ENCODE measurements around the gene FUT3. TPM values are rescaled to one million over a fixed set of nuclear protein-coding genes. Genes with fewer than 3 reads are reported as not detected.

Gene FUT3
- total RNA-seq, 1 experiment from 2014 or later = 0.34 TPM

- intact Hi-C loops (cut with micrococcal nuclease; ENCODE audit: unreplicated experiment) = no loop called here
- H3K36me3 ChIP-seq (ENCODE audit: control insufficient read depth, insufficient read depth, low read length) = no peaks in the 10 kb centered on the region
- no peak overlapping the region for H3K27ac Mint-ChIP-seq (ENCODE audit: unreplicated experiment)
- no peaks in the 10 kb centered on the region for H3K9me3 Mint-ChIP-seq (ENCODE audit: unreplicated experiment)
- H3K27me3 Mint-ChIP-seq (ENCODE audit: insufficient read depth, unreplicated experiment) = no peaks in the 10 kb centered on the region
- TF ChIP-seq, protein P1, sequence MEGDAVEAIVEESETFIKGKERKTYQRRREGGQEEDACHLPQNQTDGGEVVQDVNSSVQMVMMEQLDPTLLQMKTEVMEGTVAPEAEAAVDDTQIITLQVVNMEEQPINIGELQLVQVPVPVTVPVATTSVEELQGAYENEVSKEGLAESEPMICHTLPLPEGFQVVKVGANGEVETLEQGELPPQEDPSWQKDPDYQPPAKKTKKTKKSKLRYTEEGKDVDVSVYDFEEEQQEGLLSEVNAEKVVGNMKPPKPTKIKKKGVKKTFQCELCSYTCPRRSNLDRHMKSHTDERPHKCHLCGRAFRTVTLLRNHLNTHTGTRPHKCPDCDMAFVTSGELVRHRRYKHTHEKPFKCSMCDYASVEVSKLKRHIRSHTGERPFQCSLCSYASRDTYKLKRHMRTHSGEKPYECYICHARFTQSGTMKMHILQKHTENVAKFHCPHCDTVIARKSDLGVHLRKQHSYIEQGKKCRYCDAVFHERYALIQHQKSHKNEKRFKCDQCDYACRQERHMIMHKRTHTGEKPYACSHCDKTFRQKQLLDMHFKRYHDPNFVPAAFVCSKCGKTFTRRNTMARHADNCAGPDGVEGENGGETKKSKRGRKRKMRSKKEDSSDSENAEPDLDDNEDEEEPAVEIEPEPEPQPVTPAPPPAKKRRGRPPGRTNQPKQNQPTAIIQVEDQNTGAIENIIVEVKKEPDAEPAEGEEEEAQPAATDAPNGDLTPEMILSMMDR (IDR thresholded peaks at IDR 0.05; ENCODE audit: insufficient read depth in 1 of 2, low read depth in 1 of 2, low read length in 1 of 2, severe bottlenecking in 1 of 2, unreplicated experiment in 1 of 2) = no peak
- POLR2A ChIA-PET = no interaction called here
- peaks cover 4% of the 10 kb centered on the region for H3K4me1 Mint-ChIP-seq (ENCODE audit: low read depth, unreplicated experiment)
- H3K9me3 ChIP-seq = no peaks in the 10 kb centered on the region
- H3K27me3 ChIP-seq (replicated peaks; ENCODE audit: control insufficient read depth, insufficient read depth, low read length) = no peaks in the 10 kb centered on the region
- H3K4me3 ChIP-seq (ENCODE audit: low read depth, low read length) = no peak overlapping the region
- no peak overlapping the region for H3K4me3 Mint-ChIP-seq (ENCODE audit: unreplicated experiment)
- no peak for DNase-seq
- BruUV-seq (replicated peaks) = no TSS peak
- peaks cover 12% of the 10 kb centered on the region for H3K36me3 Mint-ChIP-seq (ENCODE audit: insufficient read depth, unreplicated experiment)
- CTCF ChIA-PET = no interaction called here
- peaks cover 4% of the 10 kb centered on the region; the same call in 1 of the 2 replicates for H3K4me1 ChIP-seq
These were observed 19.2 kb downstream of the FUT3 start for GRCh38 chr19:5832061-5832460.

DNA sequence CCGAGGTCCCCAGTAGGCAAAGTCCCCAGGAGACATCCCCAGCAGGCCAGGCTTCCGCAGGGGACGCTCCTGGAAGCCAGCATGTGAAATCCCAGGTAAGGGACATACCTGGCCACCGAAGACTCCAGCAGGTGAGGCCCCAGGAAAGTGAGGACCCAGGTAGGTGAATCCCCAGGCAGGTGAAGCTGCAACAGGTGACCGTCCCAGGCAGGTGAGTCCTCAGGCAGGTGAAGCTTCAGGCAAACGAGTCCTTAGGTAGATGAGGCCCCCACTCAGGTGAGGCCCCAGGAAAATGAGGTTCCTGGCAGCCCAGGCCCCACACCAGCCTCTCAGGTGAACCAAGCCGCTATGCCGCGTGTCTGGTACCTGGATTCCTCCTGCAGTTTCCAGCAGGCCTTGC is 20.1 kb downstream of the FUT3 start:
- Mint-ChIP-seq H3K36me3 (ENCODE audit: insufficient read depth, unreplicated experiment) (peaks cover 12% of the 10 kb centered on the region), H3K4me1 (ENCODE audit: low read depth, unreplicated experiment) (peaks cover 7% of the 10 kb centered on the region), H3K4me3 (ENCODE audit: unreplicated experiment) (no peak overlapping the region), H3K27ac (ENCODE audit: unreplicated experiment) (no peak overlapping the region), H3K9me3 (ENCODE audit: unreplicated experiment) (no peaks in the 10 kb centered on the region), H3K27me3 (ENCODE audit: insufficient read depth, unreplicated experiment) (no peaks in the 10 kb centered on the region)
- Histone ChIP-seq H3K4me1 (peaks cover 5% of the 10 kb centered on the region; the same call in 1 of the 2 replicates), H3K9me3 (no peaks in the 10 kb centered on the region), H3K36me3 (ENCODE audit: control insufficient read depth, insufficient read depth, low read length) (no peaks in the 10 kb centered on the region), H3K4me3 (ENCODE audit: low read depth, low read length) (no peak overlapping the region), H3K27me3 (replicated peaks; ENCODE audit: control insufficient read depth, insufficient read depth, low read length) (no peaks in the 10 kb centered on the region)
- ChIA-PET POLR2A (no interaction called here), CTCF (no interaction called here)
- DNase-seq = no peak
- BruUV-seq (replicated peaks) = no TSS peak
- TF ChIP-seq, protein P1 (IDR thresholded peaks at IDR 0.05; ENCODE audit: insufficient read depth in 1 of 2, low read depth in 1 of 2, low read length in 1 of 2, severe bottlenecking in 1 of 2, unreplicated experiment in 1 of 2) = no peak
- intact Hi-C loops (cut with micrococcal nuclease; ENCODE audit: unreplicated experiment) = no loop called here

- ChIA-PET POLR2A (no interaction called here), CTCF (interaction anchor here (2.8 kb wide), 1 partner anchor 26 kb away, joined by 39 read pairs; no protein-coding TSS in a partner anchor)
- TF ChIP-seq, protein P1 (IDR thresholded peaks at IDR 0.05; ENCODE audit: insufficient read depth in 1 of 2, low read depth in 1 of 2, low read length in 1 of 2, severe bottlenecking in 1 of 2, unreplicated experiment in 1 of 2) = no peak
- Mint-ChIP-seq H3K4me3 (ENCODE audit: unreplicated experiment) (peak overlapping the region; percentile 54), H3K9me3 (ENCODE audit: unreplicated experiment) (no peaks in the 10 kb centered on the region), H3K27me3 (ENCODE audit: insufficient read depth, unreplicated experiment) (no peaks in the 10 kb centered on the region), H3K4me1 (ENCODE audit: low read depth, unreplicated experiment) (peaks cover 7% of the 10 kb centered on the region), H3K36me3 (ENCODE audit: insufficient read depth, unreplicated experiment) (peaks cover 12% of the 10 kb centered on the region), H3K27ac (ENCODE audit: unreplicated experiment) (peak overlapping the region; percentile 22)
- Histone ChIP-seq H3K27me3 (replicated peaks; ENCODE audit: control insufficient read depth, insufficient read depth, low read length) (no peaks in the 10 kb centered on the region), H3K4me3 (ENCODE audit: low read depth, low read length) (no peak overlapping the region; the same call in 1 of the 2 replicates), H3K36me3 (ENCODE audit: control insufficient read depth, insufficient read depth, low read length) (no peaks in the 10 kb centered on the region), H3K4me1 (peaks cover 5% of the 10 kb centered on the region; the same call in 1 of the 2 replicates), H3K9me3 (no peaks in the 10 kb centered on the region)
- BruUV-seq (replicated peaks) = no TSS peak
- no peak for DNase-seq
- intact Hi-C loops (cut with micrococcal nuclease; ENCODE audit: unreplicated experiment) = loop anchor here (5.0 kb wide), 1 partner anchor 73 kb away; the partner anchor contains the start of genes NDUFA11 and VMAC
These were observed 21.5 kb downstream of the FUT3 start for GRCh38 chr19:5829567-5830310.

All from Caco-2 (cell line).